ENCODE measurements around the gene MRPL18.
"Not testable (repeated sequence)": the region's sequence is repeated elsewhere in the genome, so short reads cannot be mapped to it uniquely, and the experiment has no call there.

MRPL18 gene

DNA sequence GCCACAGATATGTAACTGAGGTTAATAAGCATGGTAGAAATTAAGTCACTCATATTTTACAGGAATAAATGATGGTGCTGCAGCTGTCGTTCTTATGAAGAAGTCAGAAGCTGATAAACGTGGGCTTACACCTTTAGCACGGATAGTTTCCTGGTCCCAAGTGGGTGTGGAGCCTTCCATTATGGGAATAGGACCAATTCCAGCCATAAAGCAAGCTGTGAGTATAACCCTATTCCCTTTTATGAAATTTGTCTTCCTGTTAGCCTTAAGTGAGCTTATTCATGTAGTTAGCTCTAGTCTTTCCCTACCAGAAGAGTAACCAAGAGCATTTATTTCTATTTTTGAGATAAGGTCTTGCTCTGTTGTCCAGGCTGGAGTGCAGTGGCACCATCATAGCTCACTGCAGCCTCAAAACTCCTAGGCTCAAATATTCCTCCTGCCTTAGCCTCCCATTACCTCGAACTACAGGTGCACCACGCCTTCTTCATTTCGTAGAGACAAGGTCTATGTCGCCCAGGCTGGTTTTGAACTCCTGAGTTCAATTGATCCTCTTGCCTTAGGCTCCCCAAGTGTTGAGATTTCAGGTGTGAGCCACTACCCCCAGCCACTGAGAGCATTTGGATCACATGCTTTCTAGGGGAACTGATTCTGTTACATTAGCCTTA, 12.9 kb upstream of the MRPL18 start:
- no peak for DNase-seq

DNA sequence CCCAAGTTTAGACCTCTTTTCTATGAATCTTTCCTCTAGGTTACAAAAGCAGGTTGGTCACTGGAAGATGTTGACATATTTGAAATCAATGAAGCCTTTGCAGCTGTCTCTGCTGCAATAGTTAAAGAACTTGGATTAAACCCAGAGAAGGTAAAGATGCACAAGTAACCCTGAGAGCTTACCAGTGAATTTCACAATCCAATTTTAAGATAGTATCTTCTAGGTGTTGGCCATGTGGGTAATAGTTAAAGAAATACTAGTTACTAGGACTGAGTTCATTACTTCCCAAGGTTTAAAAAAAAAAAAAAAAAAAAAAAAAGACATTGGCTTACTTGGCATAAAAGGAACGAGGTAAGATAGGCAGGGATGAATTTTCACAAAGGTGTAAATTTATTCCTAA, 12.1 kb upstream of the MRPL18 start:
- DNase-seq: no peak

DNA sequence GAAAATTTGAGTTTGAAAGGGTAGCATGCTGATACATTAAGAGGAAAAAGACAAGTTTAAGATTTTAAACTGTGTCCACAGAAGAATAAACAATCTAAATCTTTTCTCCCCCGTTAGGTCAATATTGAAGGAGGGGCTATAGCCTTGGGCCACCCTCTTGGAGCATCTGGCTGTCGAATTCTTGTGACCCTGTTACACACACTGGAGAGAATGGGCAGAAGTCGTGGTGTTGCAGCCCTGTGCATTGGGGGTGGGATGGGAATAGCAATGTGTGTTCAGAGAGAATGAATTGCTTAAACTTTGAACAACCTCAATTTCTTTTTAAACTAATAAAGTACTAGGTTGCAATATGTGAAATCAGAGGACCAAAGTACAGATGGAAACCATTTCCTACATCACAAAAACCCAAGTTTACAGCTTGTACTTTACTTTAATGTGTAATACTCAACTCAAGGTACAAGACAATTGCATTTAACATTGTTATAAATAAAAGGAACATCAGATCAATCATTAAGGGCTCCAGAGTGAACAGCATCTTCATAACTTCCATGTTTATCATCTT, 11.6 kb upstream of the MRPL18 start:
- no peak for DNase-seq

DNA sequence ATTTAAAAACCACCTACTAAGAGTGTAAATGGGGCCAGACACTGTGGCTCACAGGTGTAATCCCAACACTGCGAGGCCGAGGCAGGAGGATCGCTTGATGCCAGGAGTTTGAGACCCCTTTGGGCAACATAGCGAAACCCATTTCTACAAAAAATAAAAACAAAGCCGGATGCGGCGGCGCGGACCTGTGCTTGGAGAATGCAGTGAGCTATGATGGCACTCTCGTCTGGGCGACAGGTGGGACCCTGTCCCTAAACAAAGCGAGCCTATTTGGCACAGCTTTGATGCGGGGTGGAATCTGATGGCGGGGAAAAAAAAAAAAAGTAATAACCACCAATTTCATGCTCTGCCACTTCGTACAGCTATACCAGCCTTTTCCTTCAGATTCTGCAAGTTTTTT, 2.0 kb upstream of the MRPL18 start:
- DNase-seq: no peak

DNA sequence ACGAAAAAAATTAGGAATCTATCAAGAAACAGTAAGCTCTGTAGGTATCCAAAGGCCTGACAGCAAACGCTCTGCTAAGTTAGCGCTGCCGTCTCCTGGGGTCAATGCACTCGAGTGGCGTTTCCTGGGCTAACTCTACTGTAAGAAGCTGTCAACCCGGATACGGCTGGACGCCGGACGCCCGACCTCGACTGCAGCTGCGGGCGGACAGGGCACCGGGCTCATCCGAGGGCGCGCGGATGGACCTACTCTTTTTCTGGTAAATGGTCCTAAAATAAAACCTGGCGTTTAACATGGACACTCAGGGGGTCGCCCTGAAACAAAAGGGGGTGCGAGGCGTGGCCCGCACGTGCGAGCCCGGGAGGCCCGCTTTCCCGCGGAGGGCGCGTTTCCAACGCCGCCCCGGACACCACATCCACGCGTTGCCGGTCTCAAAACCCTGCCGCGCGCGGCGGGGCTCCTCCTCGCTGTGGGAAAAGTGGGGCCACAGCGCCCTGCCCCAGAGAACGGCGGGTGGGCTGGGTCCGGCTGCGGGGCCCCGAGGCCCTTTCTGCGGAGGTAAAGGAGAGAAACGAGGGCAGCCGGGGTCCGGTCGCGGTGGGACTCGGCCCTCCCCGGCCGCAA, 1.4 kb upstream of the MRPL18 start:
- DNase-seq: peak; percentile 22

DNA sequence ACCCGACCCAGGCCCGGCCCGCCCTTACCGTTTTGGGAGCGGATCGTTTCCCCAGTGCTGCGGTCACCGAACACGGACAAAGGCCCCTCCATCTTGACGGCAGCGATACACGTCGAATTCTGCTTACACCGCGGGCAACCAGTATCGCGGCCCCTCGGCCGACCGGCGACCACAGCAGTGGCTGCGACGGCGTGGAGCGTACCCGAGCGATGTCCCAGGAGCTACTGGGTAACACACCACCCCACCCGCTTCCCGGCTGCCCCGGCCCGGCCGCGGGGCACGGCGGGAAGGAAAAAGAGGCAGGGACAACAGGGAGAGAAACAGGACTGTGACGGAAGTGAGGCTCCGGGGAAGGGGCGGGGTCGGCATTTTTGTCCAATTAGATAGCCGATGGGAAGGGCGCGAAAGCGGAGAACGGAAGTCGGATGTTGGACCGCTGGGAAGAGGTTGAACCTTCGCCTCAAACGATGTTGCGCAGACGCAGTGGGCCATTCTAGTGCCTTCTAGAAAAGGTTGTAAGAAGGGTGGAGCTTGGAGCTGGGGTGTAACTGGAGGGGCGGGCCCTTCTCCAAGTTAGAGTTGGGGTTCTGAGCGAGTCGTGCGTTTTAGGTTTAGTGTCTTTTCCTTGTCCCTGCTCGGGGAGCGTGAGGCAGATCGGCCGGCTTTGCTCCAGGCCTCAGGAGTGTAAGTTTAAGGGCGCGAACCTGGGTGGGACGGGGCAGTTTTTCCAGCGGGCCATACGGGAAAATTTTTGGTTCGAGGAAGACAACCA, 704 bp upstream of the MRPL18 start, which contains the start of gene TCP1:
Gene TCP1, minus strand, starts transcription at position 226 of the 772 bp plus-strand sequence. Its CDS starts 134 bp downstream, at position 92.
- peak; percentile 100 for DNase-seq

DNA sequence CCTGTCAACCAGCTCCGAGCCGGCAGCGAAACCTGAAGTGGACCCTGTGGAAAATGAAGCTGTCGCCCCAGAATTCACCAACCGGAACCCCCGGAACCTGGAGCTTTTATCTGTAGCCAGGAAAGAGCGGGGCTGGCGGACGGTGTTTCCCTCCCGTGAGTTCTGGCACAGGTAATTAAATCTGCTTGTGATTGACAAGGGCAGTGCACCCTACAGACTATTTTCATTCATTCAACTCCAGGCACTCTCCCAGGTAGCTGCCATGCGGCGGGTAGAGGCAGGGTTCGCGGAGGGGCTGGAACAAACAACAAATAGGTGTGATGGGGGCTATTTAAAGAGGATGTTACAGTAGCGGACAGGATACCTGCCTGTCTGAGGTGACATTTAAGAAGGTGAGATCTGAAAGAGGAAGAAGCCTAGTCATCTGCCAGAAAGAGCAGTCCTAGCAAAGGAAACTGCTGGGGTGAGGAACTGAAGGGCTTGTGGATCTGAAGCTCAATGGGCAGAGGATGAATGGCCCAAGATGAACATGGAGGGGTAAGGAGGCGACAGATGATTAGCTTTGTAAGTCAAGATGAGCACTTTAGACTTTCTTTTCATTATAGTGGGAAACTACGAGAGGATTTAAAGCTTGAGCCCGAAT, 810 bp downstream of the MRPL18 start:
- DNase-seq: peak; percentile 27

DNA sequence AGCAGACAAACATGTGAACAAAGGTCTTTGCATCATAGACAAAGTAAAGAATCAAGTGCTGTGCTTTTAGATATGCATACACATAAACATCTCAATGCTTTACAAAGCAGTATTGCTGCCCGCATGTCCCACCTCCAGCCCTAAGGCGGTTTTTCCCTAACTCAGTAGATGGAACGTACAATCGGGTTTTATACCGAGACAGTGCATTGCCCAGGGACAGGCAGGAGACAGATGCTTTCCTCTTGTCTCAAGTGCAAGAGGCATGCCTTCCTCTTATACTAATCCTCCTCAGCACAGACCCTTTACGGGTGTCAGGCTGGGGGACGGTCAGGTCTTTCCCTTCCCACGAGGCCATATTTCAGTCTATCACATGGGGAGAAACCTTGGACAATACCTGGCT, 4.7 kb downstream of the MRPL18 start:
- not testable (repeated sequence) for DNase-seq

DNA sequence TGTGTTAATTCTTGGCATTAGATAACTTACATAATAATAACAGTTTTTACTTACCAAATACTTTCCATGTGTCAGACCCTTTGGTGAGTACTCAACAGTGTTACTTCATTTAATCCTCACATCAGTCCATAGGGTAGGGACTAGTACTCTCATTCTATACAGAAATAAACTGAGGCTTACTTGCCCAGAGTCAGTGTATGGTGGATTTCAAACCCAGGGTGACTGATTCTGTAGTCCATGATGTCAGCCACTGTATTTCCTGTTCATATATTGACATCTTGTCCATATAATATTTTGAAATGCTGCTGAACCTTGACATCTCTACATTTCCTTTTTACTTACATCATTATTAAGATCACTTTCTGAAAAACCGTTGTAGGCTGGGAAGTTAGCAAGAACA, 7.3 kb downstream of the MRPL18 start:
- DNase-seq: no peak

DNA sequence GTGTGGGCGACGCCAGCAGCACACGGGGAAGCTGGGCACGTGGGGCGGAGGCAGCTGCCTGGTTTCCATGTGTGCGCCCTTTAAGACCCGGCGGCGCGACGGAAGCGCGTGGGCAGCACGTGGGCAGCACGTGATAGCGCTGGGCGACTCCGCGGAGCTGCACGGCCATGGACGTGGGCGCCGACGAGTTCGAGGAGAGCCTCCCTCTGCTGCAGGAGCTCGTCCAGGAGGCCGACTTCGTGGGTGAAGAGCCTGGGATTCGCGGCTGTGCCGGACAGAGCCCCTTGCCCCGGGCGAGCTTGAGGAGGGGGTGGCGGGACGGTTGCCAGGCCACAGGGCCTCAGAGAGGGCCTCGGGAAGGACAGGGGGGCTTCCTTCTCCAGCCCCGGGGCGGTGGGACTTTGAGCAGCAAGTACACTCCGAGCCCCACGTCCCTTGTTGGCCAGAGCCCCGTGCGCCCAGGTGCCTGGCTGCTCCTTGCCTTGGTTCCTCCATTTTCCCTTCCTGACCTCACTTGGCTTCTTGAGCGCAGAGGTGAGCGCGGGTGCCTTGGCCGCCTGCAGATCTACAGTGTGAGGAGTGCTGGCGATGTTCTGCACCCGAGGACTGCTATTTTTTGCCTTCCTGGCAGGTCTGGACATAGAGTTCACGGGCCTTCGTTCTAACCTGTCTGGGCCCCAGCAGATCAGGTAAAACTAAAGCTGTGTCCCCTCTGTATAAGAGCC, 10.0 kb downstream of the MRPL18 start, which contains the start of gene PNLDC1:
Gene PNLDC1, plus strand, starts transcription at position 136 of the 725 bp plus-strand sequence. Its CDS starts 32 bp downstream, at position 168.
- no peak for DNase-seq

DNA sequence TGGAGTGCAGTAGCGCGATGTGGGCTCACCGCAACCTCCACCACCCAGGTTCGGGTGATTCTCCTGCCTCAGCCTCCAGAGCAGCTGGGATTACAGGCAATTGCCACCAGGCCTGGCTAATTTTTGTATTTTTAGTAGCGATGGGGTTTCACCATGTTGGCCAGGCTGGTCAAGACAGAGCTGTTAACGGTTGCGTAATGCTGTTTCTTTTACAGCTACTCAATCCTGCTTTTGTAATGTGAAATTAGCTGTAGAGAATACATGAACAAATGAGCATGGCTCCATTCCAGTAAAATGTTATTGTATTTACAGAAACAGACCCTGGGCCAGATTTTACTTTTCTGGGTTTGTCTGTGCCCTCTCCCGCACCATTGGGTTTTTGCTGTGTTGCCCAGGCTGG, 11.7 kb downstream of the MRPL18 start:
- DNase-seq: no peak

DNA sequence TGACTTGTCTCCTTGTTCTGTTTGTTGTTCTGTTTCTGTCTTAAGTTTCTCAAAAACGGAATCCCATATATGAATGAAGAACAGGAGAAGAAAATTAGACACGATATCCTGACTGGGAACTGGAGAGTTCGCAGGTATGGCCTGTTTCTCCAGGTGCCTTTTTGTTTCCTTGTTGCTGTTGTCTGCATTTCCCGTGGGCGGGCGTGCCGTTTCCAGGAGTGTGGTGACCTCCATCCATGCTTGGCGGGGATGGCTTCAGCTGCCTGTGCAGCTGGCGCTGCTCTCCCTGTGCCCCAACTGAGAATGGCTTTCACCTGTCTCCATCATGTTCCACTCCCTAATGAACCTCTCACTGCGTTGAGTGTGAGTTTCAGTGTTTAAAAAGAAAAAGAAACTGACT, 14.2 kb downstream of the MRPL18 start:
- no peak for DNase-seq

DNA sequence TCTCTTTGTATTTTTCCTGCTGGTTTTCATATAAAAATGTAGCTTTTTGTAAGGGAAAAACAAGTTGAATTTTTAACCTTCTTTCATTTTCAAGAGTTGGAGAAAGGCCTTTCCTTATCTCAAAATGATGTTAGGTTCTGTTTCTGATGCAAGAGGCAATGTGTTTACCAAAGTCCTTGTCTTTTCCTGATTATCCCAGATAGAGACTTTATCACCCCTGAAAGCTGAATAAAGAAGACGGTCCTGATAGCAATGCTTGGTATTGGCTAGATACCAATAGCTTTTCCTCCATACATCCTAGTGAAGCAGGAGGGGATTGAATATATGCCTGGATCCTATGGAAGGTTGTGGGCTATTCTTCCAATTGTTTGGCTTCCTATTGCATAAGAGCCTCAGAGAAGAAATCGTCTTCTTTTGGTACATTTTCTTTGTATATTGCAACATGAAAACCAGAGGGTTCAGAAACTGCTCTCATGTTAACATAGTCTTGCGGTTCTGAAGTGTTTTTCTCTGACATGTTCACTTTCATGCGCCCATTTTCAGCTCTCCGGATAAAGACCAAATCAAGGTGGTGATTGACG, 15.3 kb downstream of the MRPL18 start:
- DNase-seq: no peak

DNA sequence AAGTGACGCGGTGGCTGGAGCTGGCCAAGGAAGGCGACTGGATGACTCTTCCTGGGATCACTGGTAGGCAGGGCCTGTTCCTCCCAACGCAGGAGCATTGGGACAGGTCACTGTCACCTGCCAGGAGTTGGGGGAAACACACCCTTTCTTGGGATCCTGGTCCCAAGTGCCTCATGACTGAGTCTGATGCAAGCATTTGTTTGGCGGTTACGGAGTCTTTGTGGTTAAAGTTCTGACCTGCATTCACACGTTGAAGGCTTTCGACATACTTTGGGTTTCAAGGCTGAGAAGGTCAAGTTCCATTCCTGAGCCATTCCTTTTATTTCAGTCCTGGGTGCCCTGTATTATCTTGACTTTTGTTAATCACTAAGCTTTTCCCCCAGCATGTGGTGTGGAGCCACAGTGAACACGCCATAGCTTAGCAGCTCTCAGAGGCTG, 15.8 kb downstream of the MRPL18 start:
- DNase-seq: no peak

DNA sequence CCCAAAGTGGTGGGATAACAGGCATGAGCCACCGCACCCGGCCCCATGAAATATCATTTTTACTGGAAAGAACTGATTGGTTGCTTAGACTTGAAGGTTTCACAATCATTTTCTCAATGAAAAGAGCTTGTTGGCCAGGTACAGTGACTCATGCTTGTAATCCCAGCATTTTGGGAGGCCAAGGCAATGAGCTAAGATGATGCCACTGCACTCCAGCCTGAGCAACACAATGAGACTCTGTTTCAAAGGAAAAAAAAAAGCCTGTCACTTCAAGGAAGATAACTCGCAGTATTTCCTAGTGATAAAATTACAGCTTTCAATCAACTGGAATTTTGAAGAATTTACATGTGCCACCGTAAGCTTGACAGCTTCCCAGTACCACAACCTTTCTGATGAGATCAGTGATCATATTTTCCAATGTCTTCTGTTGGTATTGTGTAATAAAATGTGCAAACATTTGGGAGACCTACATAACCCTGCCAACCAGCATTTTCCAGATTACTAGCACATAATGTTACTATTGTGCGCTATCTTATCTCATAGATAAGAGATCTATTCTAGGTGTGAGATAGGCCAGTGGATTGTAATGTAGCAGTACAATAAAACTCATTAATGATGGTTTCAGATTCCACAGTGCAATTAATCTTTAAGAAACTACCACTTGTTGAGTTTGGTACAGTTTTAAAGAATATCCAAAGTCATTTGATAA, 17.0 kb downstream of the MRPL18 start:
- no peak for DNase-seq

DNA sequence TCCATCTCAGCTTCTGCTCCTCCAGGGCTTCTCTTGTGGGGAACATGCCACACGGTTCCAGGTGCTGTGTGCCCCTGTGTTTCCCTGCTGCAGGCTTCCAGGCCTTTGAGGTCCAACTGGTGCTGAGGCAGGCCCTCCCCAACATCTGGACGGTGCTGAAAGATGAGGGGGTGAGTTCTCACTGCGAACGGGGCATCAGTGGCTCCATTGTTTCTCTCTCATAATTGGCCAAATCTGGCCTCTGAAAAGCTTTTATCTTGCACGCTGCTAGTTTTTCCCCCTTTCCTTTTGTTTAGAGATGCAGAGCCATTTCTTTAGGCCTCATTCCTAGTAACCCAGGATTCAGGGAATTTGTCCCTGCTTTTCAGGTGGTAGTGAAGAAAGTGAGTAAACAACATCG, 18.4 kb downstream of the MRPL18 start:
- DNase-seq: no peak

DNA sequence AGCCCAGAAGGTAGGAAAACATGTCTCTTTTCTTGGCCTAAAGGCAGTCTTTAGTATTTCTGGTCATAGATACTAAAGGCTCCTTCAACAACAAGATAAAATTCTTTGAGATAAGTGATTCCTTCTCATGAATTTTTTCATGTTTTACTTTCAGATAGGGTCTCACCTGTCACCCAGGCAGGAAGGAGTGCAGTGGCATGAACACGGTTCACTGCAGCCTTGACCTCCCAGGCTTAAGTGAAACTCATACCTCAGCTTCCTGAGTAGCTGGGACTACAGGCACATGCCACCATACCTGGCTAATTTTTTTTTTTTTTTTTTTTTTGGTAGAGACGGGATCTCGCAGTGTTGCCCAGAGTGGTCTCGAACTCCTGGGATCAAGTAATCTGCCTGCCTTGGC, 18.9 kb downstream of the MRPL18 start:
- DNase-seq: no peak

DNA sequence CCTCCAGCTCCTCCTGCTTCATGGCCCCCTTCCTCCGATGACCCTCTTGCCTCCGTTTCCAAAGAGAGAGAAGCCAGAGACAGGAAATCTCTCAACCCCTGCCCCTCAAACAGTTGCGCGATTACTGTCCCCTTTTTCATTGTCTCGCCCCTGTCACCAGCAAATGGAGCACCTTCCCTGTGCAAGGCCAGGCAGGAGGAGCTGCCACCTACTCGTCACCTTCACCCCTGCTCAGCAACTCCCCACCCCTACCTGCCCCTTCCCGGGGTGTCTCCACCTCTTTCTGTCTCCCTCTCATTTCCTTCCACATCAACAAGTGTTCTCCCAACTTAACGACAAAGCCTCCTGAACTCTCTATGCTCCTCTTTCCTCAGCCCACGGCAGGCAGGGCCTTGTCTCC, 23.5 kb downstream of the MRPL18 start:
- no peak for DNase-seq

DNA sequence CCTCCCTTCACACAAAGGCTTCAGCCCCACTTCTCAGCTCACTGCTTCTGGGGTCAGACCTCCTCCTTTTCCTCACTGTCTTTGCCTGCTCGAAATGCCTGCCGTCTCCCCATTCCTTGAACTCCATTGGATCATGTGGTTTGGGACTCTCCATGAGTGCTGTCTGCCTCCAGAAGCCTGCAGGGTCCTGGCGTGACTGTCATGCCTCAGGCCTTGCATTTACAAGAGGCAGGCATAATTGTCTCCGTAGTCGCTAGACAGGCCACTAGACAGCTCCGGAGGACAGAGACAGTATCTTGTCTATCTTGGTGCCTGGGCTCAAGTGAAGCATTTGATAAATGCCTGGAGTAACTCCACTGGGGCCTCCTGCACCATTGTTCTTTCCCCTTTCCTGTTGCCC, 25.1 kb downstream of the MRPL18 start:
- DNase-seq: no peak

DNA sequence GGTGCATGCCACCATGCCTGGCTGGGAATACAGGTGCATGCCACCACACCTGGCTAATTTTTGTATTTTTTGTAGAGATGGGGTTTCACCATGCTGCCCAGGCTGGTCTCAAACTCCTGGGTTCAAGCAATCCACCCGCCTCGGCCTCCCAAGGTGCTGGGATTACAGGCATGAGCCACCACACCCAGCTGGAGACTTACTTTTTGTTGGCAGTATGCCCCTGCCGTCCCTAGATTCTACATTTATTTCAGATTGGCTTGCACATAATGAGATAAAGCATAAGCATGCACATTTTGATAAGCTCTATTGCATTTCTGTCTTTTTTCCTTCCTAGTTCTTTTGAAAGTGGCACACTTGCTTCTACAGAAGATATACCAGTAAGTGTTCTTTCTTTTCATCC, 26.5 kb downstream of the MRPL18 start:
- DNase-seq: not testable (repeated sequence)
